GM23248 (cell line): ENCODE results near the gene ZNF207. TPM values are rescaled to one million over a fixed set of nuclear protein-coding genes. Genes with fewer than 3 reads are reported as not detected.

Experiments
- DNase-seq: peaks from one replicate; pipeline ENCODE4 v3.0.0-alpha.2; 2015
- H2AFZ ChIP-seq: fragments of 200-600 bp; sonication (generic); 2 replicates; pipeline ENCODE4 v1.6.1; 2016; ENCODE audit warnings: antibody characterized with exemption
- H3F3A ChIP-seq: fragments of 200-600 bp; sonication (generic); 2 replicates; pipeline ENCODE4 v1.6.1; 2016; ENCODE audit warnings: mild to moderate bottlenecking, antibody characterized with exemption, mixed run types; ENCODE audit not compliant: insufficient read depth
- H3K27ac ChIP-seq: fragments of 200-600 bp; sonication (generic); 2 replicates; pipeline ENCODE4 v1.5.1; 2016; ENCODE audit warnings: mild to moderate bottlenecking
- H3K27me3 ChIP-seq: fragments of 200-600 bp; sonication (generic); replicated peaks from 2 replicates; pipeline ENCODE4 v1.6.1; 2016; ENCODE audit warnings: mild to moderate bottlenecking; ENCODE audit not compliant: insufficient read depth
- H3K36me3 ChIP-seq: fragments of 200-600 bp; sonication (generic); 2 replicates; pipeline ENCODE4 v1.6.1; 2016; ENCODE audit warnings: low read depth, mild to moderate bottlenecking
- H3K4me1 ChIP-seq: fragments of 200-600 bp; sonication (generic); 2 replicates; pipeline ENCODE4 v1.6.1; 2016; ENCODE audit warnings: mild to moderate bottlenecking; ENCODE audit not compliant: insufficient read depth
- H3K4me2 ChIP-seq: fragments of 200-600 bp; sonication (generic); one replicate; pipeline ENCODE4 v1.6.1; 2016; ENCODE audit warnings: mild to moderate bottlenecking; ENCODE audit not compliant: unreplicated experiment
- H3K4me3 ChIP-seq: fragments of 200-600 bp; sonication (generic); 2 replicates; pipeline ENCODE4 v1.5.1; 2016; ENCODE audit warnings: mild to moderate bottlenecking
- H3K79me2 ChIP-seq: fragments of 200-600 bp; sonication (generic); 2 replicates; pipeline ENCODE4 v1.6.1; 2016; ENCODE audit warnings: mild to moderate bottlenecking; ENCODE audit not compliant: insufficient read depth
- H3K9ac ChIP-seq: fragments of 200-600 bp; sonication (generic); 2 replicates; pipeline ENCODE4 v1.6.1; 2016; ENCODE audit warnings: mild to moderate bottlenecking
- H3K9me2 ChIP-seq: fragments of 200-600 bp; sonication (generic); 2 replicates; pipeline ENCODE4 v1.6.1; 2016; ENCODE audit warnings: mixed run types, mild to moderate bottlenecking, moderate library complexity; ENCODE audit not compliant: insufficient read depth
- H3K9me3 ChIP-seq: fragments of 200-600 bp; sonication (generic); one replicate; pipeline ENCODE4 v1.6.1; 2017; ENCODE audit warnings: low read depth
- H4K20me1 ChIP-seq: fragments of 200-600 bp; sonication (generic); 2 replicates; pipeline ENCODE4 v1.6.0; 2016; ENCODE audit not compliant: insufficient read depth
- EZH2 ChIP-seq: fragments of 200-600 bp; sonication (generic); IDR thresholded peaks from 2 replicates; pipeline ENCODE4 v1.6.1; 2018; ENCODE audit warnings: antibody characterized with exemption, mild to moderate bottlenecking; ENCODE audit not compliant: insufficient read depth, poor library complexity, severe bottlenecking
- EZH2phosphoT487 ChIP-seq: fragments of 200-600 bp; sonication (generic); IDR thresholded peaks from 2 replicates; pipeline ENCODE4 v1.6.1; 2018; ENCODE audit warnings: antibody characterized with exemption, moderate library complexity, mild to moderate bottlenecking, low read depth; ENCODE audit not compliant: insufficient read depth
- WGBS, 2 experiments: methylation state at CpG; one replicate each; pipeline ENCODE4 v1.1.6; 2015 to 2017; ENCODE audit warnings: low lambda C conversion rate in 2 of 2, low coverage in 1 of 2; ENCODE audit errors: missing lambda C conversion rate in 2 of 2; 5-methylcytosine and 5-hydroxymethylcytosine counted together
- in situ Hi-C: fragments of 300-500 bp; cut with MboI; formaldehyde crosslinking; loops from 2 replicates; pipeline ENCODE4 v1.15.0; 2020
- polyA plus RNA-seq: library from polyadenylated mRNA; unstranded; fragments of >200 nt; fragmentation: Nextera tagmentation; extraction: Ambion mirVana; gene quantifications from 2 replicates; pipeline ENCODE4 v1.2.1, GENCODE V29; 2016
- total RNA-seq: library from RNA; depleted of rRNA; stranded (reverse); fragments of >200 nt; shearing (Covaris generic); gene quantifications from 2 replicates; pipeline ENCODE4 v1.2.3, GENCODE V29; 2014

ZNF207 gene
- total and polyA plus RNA-seq, 2 experiments from 2014 or later: 96.8 to 113 TPM

- peaks cover 100% of the 10 kb centered on the region for H3K79me2 ChIP-seq
- peaks cover 4% of the 10 kb centered on the region; the same call in 1 of the 2 replicates for H3K4me1 ChIP-seq
- no peak overlapping the region for H2AFZ ChIP-seq
- peaks cover 83% of the 10 kb centered on the region for H3K36me3 ChIP-seq
- 96 to 97% methylated on average over 1 of the region's 1 CpG for WGBS, 2 experiments
- DNase-seq: no peak
- 0 out of 2 replicates have a peak overlapping the region, but pooled peaks have one; percentile 2 for H3K9ac ChIP-seq
- no peak overlapping the region for H3K4me3 ChIP-seq
- TF ChIP-seq EZH2 (no peak), EZH2phosphoT487 (no peak)
- H3K9me2 ChIP-seq: no peaks in the 10 kb centered on the region
- peaks cover 31% of the 10 kb centered on the region for H4K20me1 ChIP-seq
- H3K9me3 ChIP-seq: no peaks in the 10 kb centered on the region
- in situ Hi-C loops: no loop called here
- no peaks in the 10 kb centered on the region for H3K27me3 ChIP-seq
- peaks cover 23% of the 10 kb centered on the region for H3F3A ChIP-seq
- no peak overlapping the region for H3K27ac ChIP-seq
- H3K4me2 ChIP-seq: no peak overlapping the region
Observed at GRCh38 chr17:32361270-32361669, 11.3 kb downstream of the ZNF207 start.

- Histone ChIP-seq H2AFZ (no peak overlapping the region), H3K27me3 (no peaks in the 10 kb centered on the region), H4K20me1 (peaks cover 16% of the 10 kb centered on the region; the same call in 1 of the 2 replicates), H3F3A (peaks cover 32% of the 10 kb centered on the region), H3K79me2 (peaks cover 98% of the 10 kb centered on the region), H3K27ac (no peak overlapping the region), H3K9me3 (no peaks in the 10 kb centered on the region), H3K4me2 (no peak overlapping the region), H3K4me1 (0 out of 2 replicates have a peak, but pooled peaks cover 6% of the 10 kb centered on the region), H3K9ac (no peak overlapping the region), H3K4me3 (no peak overlapping the region), H3K36me3 (peaks cover 91% of the 10 kb centered on the region), H3K9me2 (no peaks in the 10 kb centered on the region)
- TF ChIP-seq EZH2 (no peak), EZH2phosphoT487 (no peak)
- in situ Hi-C loops: no loop called here
- no peak for DNase-seq
- WGBS, 2 experiments: 95 to 100% methylated on average over 1 of the region's 1 CpG
Observed at GRCh38 chr17:32370426-32370825, 20.5 kb downstream of the ZNF207 start.

GRCh38 chr17:32382526-32383223 lies 32.7 kb downstream of the ZNF207 start:
- peaks cover 7% of the 10 kb centered on the region; the same call in 1 of the 2 replicates for H3K4me1 ChIP-seq
- no peak overlapping the region for H2AFZ ChIP-seq
- H3F3A ChIP-seq: peaks cover 47% of the 10 kb centered on the region; the same call in 1 of the 2 replicates
- in situ Hi-C loops: no loop called here
- WGBS, 2 experiments: 96 to 97% methylated on average over 5 of the region's 5 CpGs
- no peaks in the 10 kb centered on the region for H3K9me3 ChIP-seq
- H3K27ac ChIP-seq: no peak overlapping the region
- no peak overlapping the region for H3K9ac ChIP-seq
- no peaks in the 10 kb centered on the region; the same call in 1 of the 2 replicates for H4K20me1 ChIP-seq
- peaks cover 55% of the 10 kb centered on the region for H3K36me3 ChIP-seq
- TF ChIP-seq EZH2phosphoT487 (no peak), EZH2 (no peak)
- DNase-seq: no peak
- H3K27me3 ChIP-seq: no peaks in the 10 kb centered on the region
- no peak overlapping the region for H3K4me2 ChIP-seq
- peaks cover 57% of the 10 kb centered on the region for H3K79me2 ChIP-seq
- no peaks in the 10 kb centered on the region for H3K9me2 ChIP-seq
- no peak overlapping the region for H3K4me3 ChIP-seq

- no peaks in the 10 kb centered on the region for H3K9me3 ChIP-seq
- no peaks in the 10 kb centered on the region for H3K27me3 ChIP-seq
- in situ Hi-C loops: no loop called here
- H3K4me1 ChIP-seq: peaks cover 7% of the 10 kb centered on the region; the same call in 1 of the 2 replicates
- TF ChIP-seq EZH2phosphoT487 (no peak), EZH2 (no peak)
- H3K27ac ChIP-seq: no peak overlapping the region
- H4K20me1 ChIP-seq: no peaks in the 10 kb centered on the region; the same call in 1 of the 2 replicates
- H3K79me2 ChIP-seq: peaks cover 44% of the 10 kb centered on the region
- peaks cover 42% of the 10 kb centered on the region for H3K36me3 ChIP-seq
- no peak overlapping the region for H3K4me2 ChIP-seq
- H3F3A ChIP-seq: peaks cover 44% of the 10 kb centered on the region; the same call in 1 of the 2 replicates
- no peak overlapping the region for H2AFZ ChIP-seq
- no peak overlapping the region for H3K4me3 ChIP-seq
- 87 to 100% methylated on average over 1 of the region's 1 CpG for WGBS, 2 experiments
- no peaks in the 10 kb centered on the region for H3K9me2 ChIP-seq
- no peak overlapping the region for H3K9ac ChIP-seq
- no peak for DNase-seq
Observed at GRCh38 chr17:32383926-32384434, 34.0 kb downstream of the ZNF207 start.
